ENCODE results near the gene CPSF6. TPM values are rescaled to one million over a fixed set of nuclear protein-coding genes. Genes with fewer than 3 reads are reported as not detected.
A peak's percentile ranks its signal among the peaks of the same experiment; 100 is the strongest.

The CPSF6 gene
- total RNA-seq, 1 donor: 23.9 TPM

DNA sequence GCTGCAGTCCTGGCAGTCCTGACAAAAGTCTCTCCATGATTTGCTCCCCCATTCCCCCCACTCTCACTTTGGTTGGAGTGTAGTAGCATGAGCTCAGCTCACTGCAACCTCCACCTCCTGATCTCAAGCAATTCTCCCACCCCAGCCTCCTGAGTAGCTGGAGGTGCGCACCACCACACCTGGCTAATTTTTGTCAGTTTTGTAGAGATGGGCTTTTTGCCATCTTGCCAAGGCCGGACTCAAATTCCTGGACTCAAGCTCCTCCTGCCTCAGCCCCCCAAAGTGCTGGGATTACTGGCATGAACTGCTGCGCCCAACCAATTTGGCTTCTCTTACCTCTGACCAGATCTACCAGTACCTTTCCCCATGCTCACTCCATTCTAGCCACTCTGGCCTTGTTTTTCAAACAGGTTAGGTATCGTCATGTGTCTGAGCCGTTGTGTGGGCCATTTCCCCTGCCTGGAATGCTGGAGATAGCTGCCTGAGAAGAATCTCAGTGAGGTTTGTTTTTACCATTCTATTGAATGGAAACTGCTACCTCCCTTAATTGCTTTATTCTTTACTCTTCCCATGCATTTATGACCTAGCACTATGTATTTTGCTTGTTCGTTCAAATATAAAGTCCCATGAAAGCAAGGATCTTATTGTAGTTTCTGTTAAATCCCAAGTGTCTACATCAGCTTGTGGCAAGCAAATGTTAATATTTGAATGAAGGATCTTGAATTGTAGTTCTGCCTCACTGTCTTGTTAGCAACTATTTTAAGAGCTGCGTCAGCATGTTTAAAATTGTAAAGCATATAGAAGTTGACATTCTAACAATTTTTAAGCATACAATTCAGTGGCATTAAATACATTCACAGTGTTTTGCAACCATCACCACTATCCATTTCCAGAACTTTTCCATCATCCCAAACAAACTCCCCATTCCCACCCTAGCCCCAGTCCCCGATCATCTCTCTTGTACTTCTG is 39.7 kb downstream of the CPSF6 start:
- Histone ChIP-seq H3K4me2 (ENCODE audit: insufficient read depth, low read length) (no peak overlapping the region), H3K9me3 (ENCODE audit: low read depth, low read length) (no peaks in the 10 kb centered on the region), H3K79me2 (ENCODE audit: insufficient read depth, low read length) (no peaks in the 10 kb centered on the region), H3K4me1 (ENCODE audit: insufficient read depth, low read length) (peaks cover 8% of the 10 kb centered on the region), H3K4me3 (ENCODE audit: insufficient read depth, low read length) (no peak overlapping the region), H3K36me3 (ENCODE audit: insufficient read depth, low read length) (no peaks in the 10 kb centered on the region), H3K27ac (ENCODE audit: low read depth, low read length) (no peak overlapping the region), H3K27me3 (ENCODE audit: insufficient read depth, low read length) (no peaks in the 10 kb centered on the region), H2AFZ (ENCODE audit: low read length) (no peak overlapping the region), H4K20me1 (ENCODE audit: insufficient read depth, low read length) (no peaks in the 10 kb centered on the region)
- TF ChIP-seq, protein P1, sequence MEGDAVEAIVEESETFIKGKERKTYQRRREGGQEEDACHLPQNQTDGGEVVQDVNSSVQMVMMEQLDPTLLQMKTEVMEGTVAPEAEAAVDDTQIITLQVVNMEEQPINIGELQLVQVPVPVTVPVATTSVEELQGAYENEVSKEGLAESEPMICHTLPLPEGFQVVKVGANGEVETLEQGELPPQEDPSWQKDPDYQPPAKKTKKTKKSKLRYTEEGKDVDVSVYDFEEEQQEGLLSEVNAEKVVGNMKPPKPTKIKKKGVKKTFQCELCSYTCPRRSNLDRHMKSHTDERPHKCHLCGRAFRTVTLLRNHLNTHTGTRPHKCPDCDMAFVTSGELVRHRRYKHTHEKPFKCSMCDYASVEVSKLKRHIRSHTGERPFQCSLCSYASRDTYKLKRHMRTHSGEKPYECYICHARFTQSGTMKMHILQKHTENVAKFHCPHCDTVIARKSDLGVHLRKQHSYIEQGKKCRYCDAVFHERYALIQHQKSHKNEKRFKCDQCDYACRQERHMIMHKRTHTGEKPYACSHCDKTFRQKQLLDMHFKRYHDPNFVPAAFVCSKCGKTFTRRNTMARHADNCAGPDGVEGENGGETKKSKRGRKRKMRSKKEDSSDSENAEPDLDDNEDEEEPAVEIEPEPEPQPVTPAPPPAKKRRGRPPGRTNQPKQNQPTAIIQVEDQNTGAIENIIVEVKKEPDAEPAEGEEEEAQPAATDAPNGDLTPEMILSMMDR (IDR thresholded peaks at IDR 0.05; ENCODE audit: extremely low read depth, low read depth, low read length): no peak
- peak; percentile 17 for DNase-seq (ENCODE audit: insufficient read length, low spot score, missing footprints)

DNA sequence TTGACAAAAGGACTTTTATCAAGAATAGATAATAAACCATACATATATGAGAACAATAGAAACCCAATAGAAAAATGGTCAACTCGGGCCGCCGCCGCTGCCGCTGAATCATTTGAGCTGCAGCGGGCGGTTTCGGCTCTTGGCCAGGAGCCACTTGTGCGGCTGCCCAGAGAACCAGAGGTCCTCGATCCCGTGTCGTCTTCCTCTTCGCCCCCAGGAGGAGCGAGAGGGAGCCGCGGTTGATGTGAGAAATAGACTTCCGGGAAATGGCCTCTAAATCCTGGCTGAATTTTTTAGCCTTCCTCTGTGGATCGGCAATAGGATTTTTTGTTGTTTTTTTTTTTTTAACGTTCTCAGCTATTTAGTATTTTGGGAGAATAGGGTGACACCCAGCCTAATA is 44.8 kb downstream of the CPSF6 start:
- DNase-seq (ENCODE audit: insufficient read length, low spot score, missing footprints): peak; percentile 25

DNA sequence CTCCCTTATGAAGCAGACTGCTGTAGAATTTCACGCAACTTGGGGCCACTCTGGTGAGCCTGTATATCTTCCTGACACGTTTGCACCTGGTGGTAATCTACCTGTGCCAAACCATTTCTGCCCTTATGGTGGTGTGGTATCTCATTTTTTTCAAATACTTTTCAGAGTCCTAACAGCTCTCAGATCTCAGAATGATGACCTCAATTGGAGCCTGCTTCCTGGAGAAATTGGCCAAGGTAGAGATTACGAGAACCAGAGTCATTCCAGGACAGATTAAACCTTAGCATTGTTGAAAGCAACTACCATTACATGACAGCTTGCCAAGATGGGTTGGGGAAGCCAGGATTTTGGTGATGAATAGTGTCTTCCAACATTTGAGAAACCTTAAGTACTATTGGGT is 48.2 kb downstream of the CPSF6 start:
- DNase-seq (ENCODE audit: insufficient read length, low spot score, missing footprints): no peak
- Histone ChIP-seq H3K9me3 (ENCODE audit: low read depth, low read length) (no peaks in the 10 kb centered on the region), H3K79me2 (ENCODE audit: insufficient read depth, low read length) (no peaks in the 10 kb centered on the region), H3K27me3 (ENCODE audit: insufficient read depth, low read length) (peaks cover 21% of the 10 kb centered on the region), H3K4me3 (ENCODE audit: insufficient read depth, low read length) (no peak overlapping the region), H4K20me1 (ENCODE audit: insufficient read depth, low read length) (no peaks in the 10 kb centered on the region), H3K4me1 (ENCODE audit: insufficient read depth, low read length) (peaks cover 8% of the 10 kb centered on the region), H3K4me2 (ENCODE audit: insufficient read depth, low read length) (no peak overlapping the region), H3K36me3 (ENCODE audit: insufficient read depth, low read length) (no peaks in the 10 kb centered on the region), H3K27ac (ENCODE audit: low read depth, low read length) (no peak overlapping the region), H2AFZ (ENCODE audit: low read length) (no peak overlapping the region)
- TF ChIP-seq, protein P1 (IDR thresholded peaks at IDR 0.05; ENCODE audit: extremely low read depth, low read depth, low read length): no peak

More for the DNA sequence above, 44.8 kb downstream of the CPSF6 start:
- H4K20me1 ChIP-seq (ENCODE audit: insufficient read depth, low read length): no peaks in the 10 kb centered on the region
- no peaks in the 10 kb centered on the region for H3K79me2 ChIP-seq (ENCODE audit: insufficient read depth, low read length)
- H3K36me3 ChIP-seq (ENCODE audit: insufficient read depth, low read length): no peaks in the 10 kb centered on the region
- H3K9me3 ChIP-seq (ENCODE audit: low read depth, low read length): no peaks in the 10 kb centered on the region
- H3K4me1 ChIP-seq (ENCODE audit: insufficient read depth, low read length): peaks cover 8% of the 10 kb centered on the region
- TF ChIP-seq, protein P1 (IDR thresholded peaks at IDR 0.05; ENCODE audit: extremely low read depth, low read depth, low read length): no peak
- H3K27ac ChIP-seq (ENCODE audit: low read depth, low read length): no peak overlapping the region
- H2AFZ ChIP-seq (ENCODE audit: low read length): no peak overlapping the region
- peak overlapping the region; percentile 76 for H3K4me2 ChIP-seq (ENCODE audit: insufficient read depth, low read length)
- H3K4me3 ChIP-seq (ENCODE audit: insufficient read depth, low read length): peak overlapping the region; percentile 50
- peaks cover 8% of the 10 kb centered on the region for H3K27me3 ChIP-seq (ENCODE audit: insufficient read depth, low read length)

DNA sequence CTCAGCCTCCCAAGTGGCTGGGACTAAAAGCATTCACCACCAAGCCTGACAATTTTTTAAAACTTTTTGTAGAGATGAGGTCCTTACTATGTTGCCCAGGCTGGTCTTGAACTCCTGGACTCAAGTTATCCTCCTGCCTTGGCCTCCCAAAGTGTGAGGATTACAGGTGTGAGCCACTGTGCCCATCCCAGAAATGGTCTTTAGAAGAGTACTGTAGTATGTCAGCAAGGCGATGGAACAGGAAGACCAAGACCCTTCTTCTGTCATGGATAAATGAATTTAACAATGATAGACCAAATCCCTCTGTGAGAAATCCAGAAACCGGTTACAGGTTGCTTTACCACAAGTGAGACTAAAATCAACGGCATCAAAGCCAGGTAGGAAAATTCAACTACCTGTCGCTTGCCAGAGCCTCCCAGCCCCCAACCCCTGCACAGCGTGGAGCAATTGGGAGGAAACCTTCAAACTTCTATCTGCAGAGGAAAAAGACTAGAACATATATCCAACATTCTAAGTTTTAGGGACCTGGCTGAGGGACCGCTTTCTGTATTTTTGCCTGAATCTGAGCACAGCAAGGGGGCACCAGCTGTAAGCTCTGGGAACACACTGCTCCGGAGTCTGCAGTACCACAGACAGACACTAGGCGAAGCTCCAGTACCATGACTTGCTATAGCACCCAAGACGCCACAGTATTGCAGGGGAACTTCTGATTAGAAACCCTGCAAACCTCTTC is 51.3 kb downstream of the CPSF6 start:
- H3K4me1 ChIP-seq (ENCODE audit: insufficient read depth, low read length): no peaks in the 10 kb centered on the region
- H2AFZ ChIP-seq (ENCODE audit: low read length): no peak overlapping the region
- no peak overlapping the region for H3K4me2 ChIP-seq (ENCODE audit: insufficient read depth, low read length)
- no peaks in the 10 kb centered on the region for H4K20me1 ChIP-seq (ENCODE audit: insufficient read depth, low read length)
- H3K9me3 ChIP-seq (ENCODE audit: low read depth, low read length): no peaks in the 10 kb centered on the region
- no peaks in the 10 kb centered on the region for H3K79me2 ChIP-seq (ENCODE audit: insufficient read depth, low read length)
- H3K36me3 ChIP-seq (ENCODE audit: insufficient read depth, low read length): no peaks in the 10 kb centered on the region
- no peak overlapping the region for H3K27ac ChIP-seq (ENCODE audit: low read depth, low read length)
- H3K27me3 ChIP-seq (ENCODE audit: insufficient read depth, low read length): peaks cover 28% of the 10 kb centered on the region
- peak; percentile 52 for DNase-seq (ENCODE audit: insufficient read length, low spot score, missing footprints)
- no peak overlapping the region for H3K4me3 ChIP-seq (ENCODE audit: insufficient read depth, low read length)
- TF ChIP-seq, protein P1 (IDR thresholded peaks at IDR 0.05; ENCODE audit: extremely low read depth, low read depth, low read length): peak; percentile 95

Data from osteoblast (primary cell).